Astrocyte of the hippocampus (primary cell): Measurements from ENCODE around the gene UBL4B.

Experiments used
- DNase-seq: peaks from one replicate; pipeline ENCODE4 v3.0.0; 2011; ENCODE audit warnings: low read depth, low spot score

Gene UBL4B

DNA sequence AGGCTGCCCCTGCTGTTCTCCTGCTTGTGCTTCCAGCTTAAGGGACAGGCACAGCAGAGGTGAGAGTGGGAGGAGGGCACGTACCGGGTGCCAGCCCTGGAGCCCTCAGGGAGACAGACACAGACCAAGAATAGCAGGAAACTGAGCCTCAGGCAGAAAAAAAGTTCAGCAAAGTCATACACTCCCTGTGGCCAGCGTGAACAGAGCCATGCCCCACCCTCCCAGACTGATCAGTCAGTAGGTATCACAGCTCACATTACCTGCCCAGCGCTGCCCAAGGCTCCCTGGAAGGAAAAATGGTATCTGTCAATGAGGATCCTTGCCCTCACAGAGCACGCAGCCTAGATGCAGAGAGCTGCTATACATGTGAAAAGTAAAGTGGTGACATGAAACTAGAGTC is 1.3 kb downstream of the UBL4B start:
- no peak for DNase-seq

DNA sequence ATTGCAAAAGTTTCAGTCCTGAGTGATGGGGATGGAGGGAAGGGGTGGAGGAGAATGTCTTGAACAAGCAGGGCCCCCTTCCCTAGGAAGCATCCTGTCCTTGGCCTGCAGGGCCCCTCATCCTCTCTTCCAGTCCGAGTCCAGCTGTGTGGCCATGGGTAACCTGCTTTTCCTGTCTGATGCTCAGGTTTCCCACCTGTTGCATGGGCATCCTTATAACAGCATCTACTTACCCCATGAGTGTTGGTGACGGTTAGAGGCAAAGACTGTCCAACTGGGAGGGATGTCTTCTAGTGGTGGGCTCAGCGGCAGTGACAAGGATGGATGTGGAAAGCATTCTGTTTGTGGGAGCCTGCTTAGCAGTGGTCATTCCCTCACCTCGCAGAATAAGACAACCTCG is 1.9 kb downstream of the UBL4B start:
- no peak for DNase-seq

GRCh38 chr1:110114784-110115183 is 2.5 kb downstream of the UBL4B start:
- DNase-seq: no peak

GRCh38 chr1:110118636-110119396 is 6.6 kb downstream of the UBL4B start:
- DNase-seq: peak; percentile 16

DNA sequence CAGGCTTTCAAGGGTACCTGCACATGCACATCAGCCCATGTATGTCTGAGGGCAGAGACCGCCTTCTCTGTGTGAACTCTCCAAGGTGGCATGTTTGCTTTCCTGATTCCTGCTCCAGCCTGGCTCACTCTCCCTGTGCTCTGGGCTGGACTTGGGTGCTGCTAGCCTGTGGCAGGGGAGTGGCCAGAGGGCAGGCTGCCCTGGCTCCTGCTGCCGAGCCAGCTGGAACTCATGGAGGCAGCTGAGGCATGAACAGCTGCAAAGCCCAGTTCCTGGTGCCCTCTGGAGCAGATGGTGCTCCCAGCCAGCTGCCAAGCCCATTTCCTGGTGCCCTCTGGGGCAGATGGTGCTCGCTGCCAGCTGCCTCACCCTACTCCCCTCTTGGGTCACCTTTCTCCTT is 7.6 kb downstream of the UBL4B start:
- no peak for DNase-seq

DNA sequence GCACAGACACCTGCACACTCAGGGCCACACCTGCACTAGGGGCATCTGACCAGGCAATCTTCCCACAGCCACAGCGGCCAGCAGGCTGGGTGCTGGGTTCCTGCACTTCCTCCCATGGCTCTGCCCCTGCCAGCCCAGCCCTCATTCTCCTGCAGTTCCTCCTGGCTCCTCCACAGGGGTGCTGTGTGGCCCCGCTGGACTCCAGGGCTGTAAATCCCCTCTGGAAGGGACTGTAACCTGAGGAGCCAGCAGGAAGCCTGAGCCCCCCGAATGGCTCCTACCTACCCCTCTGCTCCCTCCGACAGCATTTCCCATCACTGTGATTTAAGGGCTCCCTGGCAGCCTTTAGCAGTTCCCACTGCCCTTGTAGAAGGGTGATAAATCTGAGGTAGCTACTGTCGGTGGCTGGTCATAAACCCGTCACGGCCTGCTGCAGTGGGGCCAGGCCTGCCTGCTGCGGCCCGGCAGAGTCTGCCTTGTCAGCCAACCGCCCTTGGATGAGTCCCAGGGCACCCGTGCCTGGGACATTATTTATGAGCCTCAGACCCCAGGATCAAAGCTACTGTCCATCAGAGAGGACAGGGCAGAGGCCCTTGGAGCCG is 8.8 kb downstream of the UBL4B start:
- no peak for DNase-seq

GRCh38 chr1:110123224-110123623 is 11.0 kb downstream of the UBL4B start:
- no peak for DNase-seq

- DNase-seq: no peak
Measured at GRCh38 chr1:110125810-110126209, 13.6 kb downstream of the UBL4B start.

- DNase-seq: no peak
Measured at GRCh38 chr1:110130113-110130591, 17.9 kb downstream of the UBL4B start.

GRCh38 chr1:110130989-110131388 is 18.7 kb downstream of the UBL4B start:
- DNase-seq: no peak

GRCh38 chr1:110132682-110133081 is 20.4 kb downstream of the UBL4B start:
- DNase-seq: no peak

GRCh38 chr1:110133436-110133835 is 21.2 kb downstream of the UBL4B start:
- no peak for DNase-seq

- DNase-seq: no peak
Measured at GRCh38 chr1:110134050-110134595, 21.9 kb downstream of the UBL4B start.

DNA sequence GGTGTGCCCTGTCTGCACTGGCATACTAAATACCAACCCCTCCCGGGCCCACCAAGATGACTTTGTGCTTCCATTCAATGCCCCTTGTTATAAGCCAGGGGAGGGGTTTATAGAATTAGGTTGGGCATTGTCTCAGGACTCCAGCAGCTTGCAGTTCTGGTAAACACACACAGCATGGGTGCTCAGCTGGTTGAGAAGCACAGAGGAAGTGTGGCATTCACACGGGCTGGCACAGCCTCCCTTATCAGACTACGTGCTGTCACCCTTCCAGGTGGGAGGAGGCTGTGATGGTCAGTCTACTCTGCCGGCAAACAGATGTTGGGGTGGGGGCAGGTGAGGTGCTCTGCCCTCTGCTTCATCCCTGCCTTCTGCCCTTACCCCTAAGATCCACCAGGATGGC is 23.0 kb downstream of the UBL4B start:
- DNase-seq: no peak

DNA sequence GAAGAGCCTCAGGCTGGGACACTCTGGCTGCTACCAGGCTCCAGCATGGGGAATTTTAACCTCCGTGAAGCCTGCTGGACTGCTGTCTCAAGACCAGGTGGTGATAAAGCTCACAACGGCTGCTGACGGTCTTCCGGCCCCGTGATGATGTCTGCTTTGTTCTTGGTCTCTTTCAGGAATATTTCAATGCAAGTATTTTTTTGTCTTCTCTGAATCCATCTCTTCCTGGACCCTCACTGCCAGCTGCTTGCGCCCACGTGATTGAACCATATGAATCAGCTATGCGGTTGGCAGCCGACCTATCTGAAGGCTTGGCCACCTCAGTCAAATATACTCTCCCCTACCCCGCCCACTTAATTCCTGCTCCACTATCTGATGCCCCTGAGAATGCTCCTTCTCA is 23.4 kb downstream of the UBL4B start:
- no peak for DNase-seq

DNA sequence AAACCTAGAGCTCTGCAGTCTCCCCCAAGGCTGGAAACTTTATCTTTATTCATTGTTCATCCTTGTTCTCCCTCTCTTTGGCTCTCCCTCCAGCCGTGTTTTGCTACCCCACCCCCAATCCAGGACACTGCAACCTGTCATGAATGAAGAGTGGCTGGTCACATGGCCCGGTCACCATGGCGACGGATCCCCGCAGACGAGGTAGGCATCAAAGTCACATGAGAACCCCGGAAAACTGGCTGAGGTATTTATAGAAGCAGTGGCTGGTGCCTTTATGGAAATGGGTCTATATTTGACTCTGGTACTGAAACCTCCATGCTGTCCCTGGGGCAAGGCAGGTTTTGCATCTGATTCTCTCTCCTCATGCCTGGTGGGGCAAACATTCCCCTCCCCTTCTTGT is 24.7 kb downstream of the UBL4B start:
- DNase-seq: no peak

DNA sequence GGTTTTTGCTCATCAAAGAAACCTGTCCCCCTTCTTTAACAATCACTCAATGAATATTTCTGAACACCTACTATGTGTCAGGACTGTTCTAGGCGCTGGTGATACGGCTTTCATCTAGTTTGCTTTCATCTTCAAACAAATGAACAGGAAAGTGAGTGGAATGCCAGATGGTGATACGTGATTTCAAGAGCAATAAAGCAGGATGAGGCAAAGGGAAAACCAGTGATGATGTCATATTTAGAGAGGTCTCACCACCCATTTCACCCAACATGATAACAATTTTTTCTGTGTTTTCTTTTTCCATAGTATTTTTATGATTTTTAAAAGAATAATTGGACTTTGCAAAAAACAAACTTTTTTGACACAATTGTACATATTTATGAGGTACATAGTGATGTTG is 26.7 kb downstream of the UBL4B start:
- no peak for DNase-seq

- DNase-seq: no peak
Measured at GRCh38 chr1:110144366-110144765, 32.1 kb downstream of the UBL4B start.

DNA sequence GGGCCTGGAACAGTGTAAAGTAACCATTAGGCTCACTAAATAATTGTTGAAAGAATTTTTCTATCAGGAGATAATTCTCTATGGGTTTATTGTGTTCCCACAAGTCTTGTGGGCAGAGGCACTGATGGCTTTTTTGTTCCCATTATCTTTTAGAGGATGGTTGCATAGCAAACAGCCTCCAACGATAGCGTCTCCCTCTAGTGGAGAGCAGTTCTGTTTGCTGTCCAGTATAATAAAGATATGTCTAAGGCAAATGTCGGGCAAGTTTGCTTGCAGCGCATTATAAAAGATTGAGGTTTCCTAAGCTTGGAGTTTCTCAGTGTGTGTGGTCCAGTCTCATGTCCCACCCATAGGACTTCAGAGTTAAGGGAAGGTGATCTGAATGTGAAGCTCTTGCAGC is 36.7 kb downstream of the UBL4B start:
- DNase-seq: no peak

- peak; percentile 60 for DNase-seq
Measured at GRCh38 chr1:110150330-110151174, 38.3 kb downstream of the UBL4B start, which contains the start of gene SLC6A17. SLC6A17 (plus strand) TSS chr1:110150494; CDS start chr1:110166930, 16,436 bp downstream.

DNA sequence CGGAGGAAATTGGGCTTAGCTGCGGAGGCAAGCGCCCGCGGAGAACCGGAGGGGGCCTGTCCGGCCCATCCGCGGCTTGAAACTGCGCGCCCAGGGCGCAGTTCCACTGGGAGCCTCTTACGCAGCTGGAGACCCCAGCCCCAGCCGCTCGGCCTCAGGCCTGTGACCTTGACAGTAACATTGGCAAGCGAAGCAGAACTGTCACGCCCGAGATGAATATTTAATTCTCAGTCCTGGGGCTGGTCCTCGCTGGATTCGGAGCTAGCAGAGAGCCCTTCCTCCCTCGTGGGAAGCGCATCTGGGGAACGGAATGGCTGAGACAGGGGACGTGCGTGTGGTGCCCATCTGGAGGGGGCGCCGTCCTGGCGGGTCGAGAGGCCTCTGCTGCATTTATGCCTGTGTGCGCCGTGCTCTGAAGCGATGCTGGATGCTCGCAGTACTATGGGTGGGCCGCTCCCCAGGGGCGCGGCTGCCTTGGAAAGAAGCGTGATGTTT is 39.0 kb downstream of the UBL4B start:
- DNase-seq: peak; percentile 20
